Skeletal muscle tissue (tissue), 4 donors: ENCODE data around the gene IL17RA. TPM values are rescaled to one million over a fixed set of nuclear protein-coding genes. Genes with fewer than 3 reads are reported as not detected.

ENCODE experiments used
- H3K27ac ChIP-seq: one replicate; pipeline ENCODE4 v1.7.0; 2013; ENCODE audit warnings: mild to moderate bottlenecking, low read depth, low read length, inconsistent platforms
- H3K27me3 ChIP-seq, 3 donors: one replicate each; pipeline ENCODE4 v1.7.0; 2013; ENCODE audit warnings: low read length in 3 of 3; ENCODE audit not compliant: control insufficient read depth in 3 of 3, insufficient read depth in 3 of 3
- H3K36me3 ChIP-seq, 3 donors: one replicate each; pipeline ENCODE4 v1.7.0; 2013; ENCODE audit warnings: low read length in 3 of 3; ENCODE audit not compliant: control insufficient read depth in 3 of 3, insufficient read depth in 3 of 3
- H3K4me1 ChIP-seq, 3 donors: one replicate each; pipeline ENCODE4 v1.7.0; 2013; ENCODE audit warnings: low read length in 3 of 3, mild to moderate bottlenecking in 3 of 3; ENCODE audit not compliant: control insufficient read depth in 3 of 3, insufficient read depth in 3 of 3
- H3K4me3 ChIP-seq, 3 donors: one replicate each; pipeline ENCODE4 v1.7.0; 2013; ENCODE audit warnings: low read length in 3 of 3
- H3K9ac ChIP-seq, 3 donors: one replicate each; pipeline ENCODE4 v1.7.0; 2013; ENCODE audit warnings: low read length in 3 of 3, mild to moderate bottlenecking in 3 of 3, moderate library complexity in 2 of 3, low read depth in 1 of 3
- H3K9me3 ChIP-seq, 3 donors: one replicate each; pipeline ENCODE4 v1.7.0; 2013; ENCODE audit warnings: low read length in 3 of 3; ENCODE audit not compliant: control insufficient read depth in 3 of 3
- total RNA-seq: library from RNA; depleted of rRNA; stranded (reverse); fragments of >200 nt; gene quantifications from one replicate; pipeline ENCODE4 v1.2.3, GENCODE V29; 2014
- donor health status: Osteomylitis.

Gene IL17RA
- total RNA-seq, 1 donor from 2014 or later: 3.1 TPM

GRCh38 chr22:17161991-17162390 is 77.2 kb downstream of the IL17RA start:
- no peaks in the 10 kb centered on the region for H3K9me3 ChIP-seq
- peaks cover 26 to 30% (median 29%) of the 10 kb centered on the region in 3 donors for H3K4me1 ChIP-seq
- H3K4me3 ChIP-seq: no peak overlapping the region
- H3K9ac ChIP-seq: no peak overlapping the region
- H3K27me3 ChIP-seq: no peaks in the 10 kb centered on the region
- no peaks in the 10 kb centered on the region for H3K36me3 ChIP-seq
- no peak overlapping the region for H3K27ac ChIP-seq

GRCh38 chr22:17162731-17163130 is 77.9 kb downstream of the IL17RA start:
- no peaks in the 10 kb centered on the region for H3K27me3 ChIP-seq
- H3K9ac ChIP-seq: no peak overlapping the region

GRCh38 chr22:17164392-17165024 is 79.7 kb downstream of the IL17RA start:
- H3K27ac ChIP-seq: no peak overlapping the region
- peaks cover 20 to 31% (median 25%) of the 10 kb centered on the region in 3 donors for H3K4me1 ChIP-seq
- no peaks in the 10 kb centered on the region for H3K36me3 ChIP-seq
- no peak overlapping the region for H3K9ac ChIP-seq
- H3K4me3 ChIP-seq: no peak overlapping the region
- no peaks in the 10 kb centered on the region for H3K9me3 ChIP-seq
- no peaks in the 10 kb centered on the region for H3K27me3 ChIP-seq

More at GRCh38 chr22:17162731-17163130, 77.9 kb downstream of the IL17RA start:
- no peaks in the 10 kb centered on the region for H3K9me3 ChIP-seq
- no peaks in the 10 kb centered on the region for H3K36me3 ChIP-seq
- H3K4me3 ChIP-seq: no peak overlapping the region
- peaks cover 24 to 33% (median 29%) of the 10 kb centered on the region in 3 donors for H3K4me1 ChIP-seq
- H3K27ac ChIP-seq: no peak overlapping the region

Other genes starting within 250 kb of the IL17RA start
- gene GAB4, start 76.8 kb upstream of the IL17RA start, total RNA-seq: not detected
- gene TMEM121B, start 36.4 kb downstream of the IL17RA start, total RNA-seq: 2.6 TPM
- gene HDHD5, start 74.3 kb downstream of the IL17RA start, total RNA-seq: 42.8 TPM
- gene ADA2, start 134.4 kb downstream of the IL17RA start, total RNA-seq: 5.7 TPM